ENCODE measurements around the gene LY9.
A peak's percentile ranks its signal among the peaks of the same experiment; 100 is the strongest.
"Not testable (repeated sequence)": the region's sequence is repeated elsewhere in the genome, so short reads cannot be mapped to it uniquely, and the experiment has no call there.

The LY9 gene

DNA sequence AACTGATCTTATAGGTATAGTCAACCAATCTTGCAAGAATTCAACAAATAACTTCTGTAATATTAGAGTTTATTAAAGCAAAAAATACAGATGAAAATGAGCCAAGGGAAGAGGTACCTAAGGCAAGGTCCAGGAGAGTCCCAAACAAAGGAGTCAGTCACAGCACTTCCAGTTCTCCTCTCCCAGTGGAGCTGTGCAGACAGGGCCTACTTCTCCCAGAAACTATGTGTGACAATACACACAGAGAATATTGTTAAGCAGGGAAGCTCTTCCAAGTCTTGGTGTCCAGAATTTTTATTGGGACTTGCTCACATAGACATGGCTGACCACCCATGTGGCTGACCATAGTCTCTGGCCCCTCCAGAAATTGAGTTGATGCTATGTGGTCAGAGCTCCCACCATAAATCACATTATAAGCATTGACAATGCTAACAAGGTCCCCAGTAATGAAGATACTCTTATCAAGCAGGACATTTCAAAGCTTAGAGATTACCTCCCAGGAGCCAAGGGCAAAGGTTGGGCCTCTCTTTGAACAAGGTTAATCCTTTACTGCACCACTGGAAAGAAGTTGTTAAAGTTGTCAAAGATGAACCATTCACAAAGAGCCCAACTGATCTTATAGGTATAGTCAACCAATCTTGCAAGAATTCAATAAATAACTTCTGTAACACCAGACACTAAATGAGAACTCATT lies 70.2 kb downstream of the LY9 start:
- DNase-seq (ENCODE audit: low spot score), result peak; percentile 35

DNA sequence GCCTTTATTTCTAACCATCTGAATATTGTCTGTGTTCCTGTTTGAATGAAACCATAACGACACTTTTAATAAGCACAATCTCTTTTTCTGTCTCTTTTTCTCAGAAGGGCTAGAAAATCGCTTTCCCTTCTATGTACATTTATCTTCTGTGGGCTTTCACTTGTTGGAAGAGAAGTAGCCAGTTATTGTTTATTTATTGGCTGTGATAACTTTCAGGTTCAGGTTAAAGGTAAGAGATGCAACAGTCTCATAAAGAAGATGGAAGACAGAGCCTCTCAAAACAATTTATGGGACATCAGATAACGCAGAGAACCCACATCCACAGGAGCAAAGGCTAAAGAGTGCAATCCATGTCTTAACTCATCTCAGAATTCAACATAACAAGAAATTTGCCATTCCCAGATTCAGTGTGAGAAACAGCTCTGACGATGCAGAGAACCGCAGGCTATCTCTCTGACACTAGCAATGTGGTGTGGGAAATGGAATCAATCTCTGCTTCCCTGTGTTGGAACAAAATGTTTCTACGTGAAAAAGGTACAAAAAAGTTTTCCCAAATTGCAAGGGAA lies 70.8 kb downstream of the LY9 start:
- DNase-seq (ENCODE audit: low spot score), result no peak

DNA sequence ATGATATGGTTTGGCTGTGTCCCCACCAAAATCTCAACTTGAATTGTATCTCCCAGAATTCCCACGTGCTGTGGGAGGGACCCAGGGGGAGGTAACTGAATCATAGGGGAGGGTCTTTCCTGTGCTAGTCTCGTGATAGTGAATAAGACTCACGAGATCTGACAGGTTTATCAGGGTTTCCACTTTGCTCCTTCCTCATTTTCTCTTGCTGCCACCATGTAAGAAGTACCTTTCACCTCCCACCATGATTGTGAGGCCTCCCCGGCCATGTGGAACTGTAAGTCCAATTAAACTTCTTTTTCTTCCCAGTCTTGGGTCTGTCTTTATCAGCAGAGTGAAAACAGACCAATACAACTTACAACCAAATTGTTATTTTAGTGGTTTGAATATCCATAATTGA lies 71.7 kb downstream of the LY9 start:
- DNase-seq (ENCODE audit: low spot score), result not testable (repeated sequence)

DNA sequence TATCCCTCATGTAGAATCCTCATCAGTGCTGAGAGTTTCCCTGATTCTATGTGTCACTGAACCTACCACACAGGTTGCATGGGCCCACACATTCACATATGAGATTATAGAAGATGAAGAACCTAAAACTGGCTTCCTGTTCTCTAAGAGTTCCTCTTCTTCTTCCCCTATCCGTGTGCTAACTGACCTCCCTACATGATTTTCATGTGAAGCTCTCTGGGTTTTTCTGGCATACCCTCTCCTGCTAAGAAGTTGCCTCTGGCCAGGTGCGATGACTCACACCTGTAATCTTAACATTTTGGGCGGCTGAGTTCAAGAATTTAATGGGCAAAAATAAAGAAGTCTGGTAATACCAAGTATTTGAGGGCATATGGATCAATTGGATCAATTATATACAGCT lies 72.2 kb downstream of the LY9 start:
- no peak for DNase-seq (ENCODE audit: low spot score)

DNA sequence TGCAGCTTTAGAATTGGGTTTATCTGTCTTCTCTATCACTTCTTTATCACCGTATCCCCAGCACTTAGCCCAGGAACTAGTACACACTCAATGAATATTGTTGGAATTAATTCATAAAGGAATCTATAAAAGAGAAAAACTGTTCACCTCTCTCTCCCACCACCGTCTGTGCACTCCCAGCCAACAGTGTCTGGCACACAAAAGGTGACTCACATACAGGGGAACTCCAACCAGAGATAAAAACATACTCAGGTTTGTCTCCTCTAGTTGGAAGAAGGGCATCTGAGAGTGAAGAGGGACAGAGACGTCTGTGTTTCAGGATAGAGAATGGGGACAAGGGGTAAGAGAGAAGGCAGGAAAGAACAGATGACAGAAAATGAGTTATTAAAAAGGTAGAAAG lies 79.0 kb downstream of the LY9 start:
- no peak for DNase-seq (ENCODE audit: low spot score)

DNA sequence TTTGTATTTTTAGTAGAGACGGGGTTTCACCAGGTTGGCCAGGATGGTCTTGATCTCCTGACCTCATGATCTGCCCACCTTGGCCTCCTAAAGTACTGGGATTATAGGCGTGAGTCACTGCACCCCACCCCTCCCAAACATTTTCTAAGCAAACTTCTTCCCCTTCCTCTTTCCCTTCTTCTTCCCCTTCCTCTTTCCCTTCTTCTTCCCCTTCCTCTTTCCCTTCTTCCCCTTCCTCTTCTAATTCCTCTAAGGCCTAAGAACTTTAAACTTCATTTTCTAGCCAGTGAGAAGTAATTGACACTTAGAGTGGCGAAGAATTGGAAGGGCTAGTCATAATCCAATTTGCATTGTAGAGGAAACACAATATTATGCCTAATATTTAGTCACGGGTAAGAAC lies 79.6 kb downstream of the LY9 start:
- not testable (repeated sequence) for DNase-seq (ENCODE audit: low spot score)

DNA sequence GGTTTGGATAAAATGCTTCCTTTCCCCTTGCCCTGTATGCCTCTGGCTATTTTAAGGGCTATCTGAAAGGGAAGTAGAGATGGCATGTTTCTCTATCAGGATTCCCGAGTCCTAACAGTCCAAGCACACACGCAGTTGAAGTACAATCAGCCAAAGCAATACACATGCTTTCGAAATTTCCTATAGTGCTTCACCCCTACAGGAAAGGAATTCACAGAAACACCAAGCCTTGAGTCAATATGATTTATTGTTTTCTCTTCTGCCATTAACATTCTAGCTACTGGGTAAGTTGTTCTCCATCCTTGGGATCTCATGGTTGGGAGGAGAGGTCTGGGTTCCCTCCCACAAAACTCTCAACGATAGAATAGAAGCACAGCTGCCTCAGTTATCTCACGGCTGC lies 80.3 kb downstream of the LY9 start:
- DNase-seq (ENCODE audit: low spot score), result no peak

DNA sequence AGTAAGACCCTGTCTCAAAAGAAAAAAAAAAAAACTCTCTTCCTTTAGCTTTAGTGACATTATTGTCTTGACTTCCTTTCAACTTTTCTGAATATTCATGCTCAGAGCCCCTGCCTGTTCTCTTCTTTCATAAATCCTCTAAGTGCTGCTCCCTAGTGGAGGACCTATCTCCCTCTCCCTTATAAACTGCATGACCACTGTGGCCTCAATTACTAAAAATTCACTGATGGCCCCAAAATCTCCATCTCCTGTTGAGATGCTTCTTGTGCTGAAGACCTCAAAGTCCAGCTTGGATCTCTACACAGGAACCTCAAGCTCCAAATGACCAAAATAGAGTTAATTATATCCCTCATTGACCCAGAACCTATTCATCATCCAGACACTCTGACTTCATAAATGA lies 81.2 kb downstream of the LY9 start:
- no peak for DNase-seq (ENCODE audit: low spot score)

Data from HuH-7 (cell line).